Mammary epithelial cell (primary cell): ENCODE results near the gene CDK14.

Experiments
- EZH2 ChIP-seq: IDR thresholded peaks from 2 replicates; pipeline ENCODE4 v1.6.1; 2012; ENCODE audit warnings: low read length, inconsistent platforms, borderline replicate concordance
- TF ChIP-seq, protein P1 (sequence below), 2 donors: IDR thresholded peaks in 1 of 2; conservative IDR thresholded peaks in 1 of 2; 2 replicates each; pipeline ENCODE4 v1.5.1; 2011 to 2012; ENCODE audit warnings: inconsistent platforms in 2 of 2, low read length in 2 of 2, mild to moderate bottlenecking in 2 of 2, control low read depth in 1 of 2, low read depth in 1 of 2; ENCODE audit not compliant: insufficient read depth in 1 of 2; ENCODE audit errors: extremely low read depth in 1 of 2

DNA sequence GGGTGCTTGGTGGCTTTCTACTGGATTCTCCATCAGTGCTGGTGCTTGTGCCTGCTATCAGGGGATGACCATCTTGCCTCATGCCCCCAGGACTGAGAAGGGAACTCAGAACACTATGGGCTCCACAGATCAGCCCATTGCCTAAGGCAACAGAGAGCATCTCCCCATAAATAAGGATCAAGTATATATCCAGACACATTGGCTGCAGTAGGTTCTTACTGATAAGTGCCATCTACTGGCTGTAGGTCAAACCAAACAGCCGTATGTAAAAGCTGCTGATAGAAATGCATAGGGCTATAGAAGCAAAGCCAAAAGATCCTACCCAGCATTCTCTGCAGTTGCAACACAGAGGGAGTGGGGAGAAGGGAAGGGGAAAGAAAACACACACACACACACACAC, 153.7 kb downstream of the CDK14 start:
- TF ChIP-seq EZH2: no peak
- TF ChIP-seq, protein P1, sequence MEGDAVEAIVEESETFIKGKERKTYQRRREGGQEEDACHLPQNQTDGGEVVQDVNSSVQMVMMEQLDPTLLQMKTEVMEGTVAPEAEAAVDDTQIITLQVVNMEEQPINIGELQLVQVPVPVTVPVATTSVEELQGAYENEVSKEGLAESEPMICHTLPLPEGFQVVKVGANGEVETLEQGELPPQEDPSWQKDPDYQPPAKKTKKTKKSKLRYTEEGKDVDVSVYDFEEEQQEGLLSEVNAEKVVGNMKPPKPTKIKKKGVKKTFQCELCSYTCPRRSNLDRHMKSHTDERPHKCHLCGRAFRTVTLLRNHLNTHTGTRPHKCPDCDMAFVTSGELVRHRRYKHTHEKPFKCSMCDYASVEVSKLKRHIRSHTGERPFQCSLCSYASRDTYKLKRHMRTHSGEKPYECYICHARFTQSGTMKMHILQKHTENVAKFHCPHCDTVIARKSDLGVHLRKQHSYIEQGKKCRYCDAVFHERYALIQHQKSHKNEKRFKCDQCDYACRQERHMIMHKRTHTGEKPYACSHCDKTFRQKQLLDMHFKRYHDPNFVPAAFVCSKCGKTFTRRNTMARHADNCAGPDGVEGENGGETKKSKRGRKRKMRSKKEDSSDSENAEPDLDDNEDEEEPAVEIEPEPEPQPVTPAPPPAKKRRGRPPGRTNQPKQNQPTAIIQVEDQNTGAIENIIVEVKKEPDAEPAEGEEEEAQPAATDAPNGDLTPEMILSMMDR (conservative IDR thresholded peaks at IDR 0.05 in 1 of 2, IDR thresholded peaks at IDR 0.05 in 1 of 2; ENCODE audit: extremely low read depth in 1 of 2, insufficient read depth in 1 of 2, low read depth in 1 of 2, low read length in 2 of 2): peak in 1 of 2 donors; percentile 15
